ENCODE data around the gene ATP4A. TPM values are rescaled to one million over a fixed set of nuclear protein-coding genes. Genes with fewer than 3 reads are reported as not detected.

ATP4A gene
- total RNA-seq, 1 experiment from 2014 or later, result not detected

- Histone ChIP-seq H3K4me1 (replicated peaks) (no peaks in the 10 kb centered on the region), H3K27me3 (replicated peaks) (peaks cover 43% of the 10 kb centered on the region), H3K36me3 (no peaks in the 10 kb centered on the region), H3K27ac (no peak overlapping the region), H3K9me3 (replicated peaks) (no peaks in the 10 kb centered on the region), H3K4me3 (no peak overlapping the region)
- DNase-seq (ENCODE audit: low read depth in 1 of 2, low spot score in 2 of 2), result no peak
Measured at GRCh38 chr19:35534803-35535480, 28.5 kb downstream of the ATP4A start.

- H3K9me3 ChIP-seq (replicated peaks), result no peaks in the 10 kb centered on the region
- H3K27ac ChIP-seq, result no peak overlapping the region
- no peak overlapping the region for H3K4me3 ChIP-seq
- peaks cover 46% of the 10 kb centered on the region for H3K27me3 ChIP-seq (replicated peaks)
- H3K4me1 ChIP-seq (replicated peaks), result no peaks in the 10 kb centered on the region
- no peaks in the 10 kb centered on the region for H3K36me3 ChIP-seq
- DNase-seq (ENCODE audit: low read depth in 1 of 2, low spot score in 2 of 2), result no peak
Measured at GRCh38 chr19:35533822-35534392, 29.6 kb downstream of the ATP4A start.

- no peaks in the 10 kb centered on the region for H3K4me1 ChIP-seq (replicated peaks)
- no peak within 1 kb of the TSS for H3K4me3 ChIP-seq
- no peaks in the 10 kb centered on the region for H3K9me3 ChIP-seq (replicated peaks)
- H3K27me3 ChIP-seq (replicated peaks), result peaks cover 52% of the 10 kb centered on the region
- no peaks in the 10 kb centered on the region for H3K36me3 ChIP-seq
- no peak for DNase-seq (ENCODE audit: low read depth in 1 of 2, low spot score in 2 of 2)
- no peak within 1 kb of the TSS for H3K27ac ChIP-seq
Measured at GRCh38 chr19:35533201-35533821, 30.1 kb downstream of the ATP4A start, which contains the start of gene GAPDHS. GAPDHS (plus strand) TSS chr19:35533456; CDS start chr19:35533528, 72 bp downstream.

- H3K4me3 ChIP-seq, result no peak overlapping the region
- H3K27me3 ChIP-seq (replicated peaks), result peaks cover 56% of the 10 kb centered on the region
- H3K27ac ChIP-seq, result no peak overlapping the region
- H3K4me1 ChIP-seq (replicated peaks), result no peaks in the 10 kb centered on the region
- H3K36me3 ChIP-seq, result no peaks in the 10 kb centered on the region
- no peak for DNase-seq (ENCODE audit: low read depth in 1 of 2, low spot score in 2 of 2)
- H3K9me3 ChIP-seq (replicated peaks), result no peaks in the 10 kb centered on the region
Measured at GRCh38 chr19:35531291-35531690, 32.2 kb downstream of the ATP4A start.

GRCh38 chr19:35529241-35530218 is 33.9 kb downstream of the ATP4A start:
- H3K9me3 ChIP-seq (replicated peaks), result no peaks in the 10 kb centered on the region
- H3K27ac ChIP-seq, result no peak overlapping the region
- H3K27me3 ChIP-seq (replicated peaks), result peaks cover 57% of the 10 kb centered on the region
- H3K36me3 ChIP-seq, result no peaks in the 10 kb centered on the region
- DNase-seq (ENCODE audit: low read depth in 1 of 2, low spot score in 2 of 2), result no peak
- H3K4me3 ChIP-seq, result no peak overlapping the region
- H3K4me1 ChIP-seq (replicated peaks), result no peaks in the 10 kb centered on the region

- no peaks in the 10 kb centered on the region for H3K4me1 ChIP-seq (replicated peaks)
- no peaks in the 10 kb centered on the region for H3K36me3 ChIP-seq
- H3K27ac ChIP-seq, result no peak within 1 kb of the TSS
- no peaks in the 10 kb centered on the region for H3K9me3 ChIP-seq (replicated peaks)
- no peak within 1 kb of the TSS for H3K4me3 ChIP-seq
- DNase-seq (ENCODE audit: low read depth in 1 of 2, low spot score in 2 of 2), result no peak
- H3K27me3 ChIP-seq (replicated peaks), result peaks cover 46% of the 10 kb centered on the region
Measured at GRCh38 chr19:35528218-35529038, 35.0 kb downstream of the ATP4A start, which contains the start of gene SBSN. SBSN (minus strand) TSS chr19:35528311; CDS start chr19:35528281, 30 bp downstream.

GRCh38 chr19:35525873-35526272 is 37.6 kb downstream of the ATP4A start:
- Histone ChIP-seq H3K4me1 (replicated peaks) (no peaks in the 10 kb centered on the region), H3K27me3 (replicated peaks) (peaks cover 28% of the 10 kb centered on the region), H3K9me3 (replicated peaks) (no peaks in the 10 kb centered on the region), H3K36me3 (no peaks in the 10 kb centered on the region), H3K27ac (no peak overlapping the region), H3K4me3 (no peak overlapping the region)
- DNase-seq (ENCODE audit: low read depth in 1 of 2, low spot score in 2 of 2), result no peak

- DNase-seq (ENCODE audit: low read depth in 1 of 2, low spot score in 2 of 2), result no peak
Measured at GRCh38 chr19:35524181-35524837, 39.1 kb downstream of the ATP4A start.

GRCh38 chr19:35522745-35523327 is 40.6 kb downstream of the ATP4A start:
- no peaks in the 10 kb centered on the region for H3K36me3 ChIP-seq
- H3K27me3 ChIP-seq (replicated peaks), result peaks cover 5% of the 10 kb centered on the region; the same call in 1 of the 2 replicates
- no peak for DNase-seq (ENCODE audit: low read depth in 1 of 2, low spot score in 2 of 2)
- H3K4me3 ChIP-seq, result no peak overlapping the region
- no peak overlapping the region for H3K27ac ChIP-seq
- no peaks in the 10 kb centered on the region for H3K9me3 ChIP-seq (replicated peaks)
- peaks cover 17% of the 10 kb centered on the region for H3K4me1 ChIP-seq (replicated peaks)

More at GRCh38 chr19:35524181-35524837, 39.1 kb downstream of the ATP4A start:
- Histone ChIP-seq H3K4me1 (replicated peaks) (peaks cover 2% of the 10 kb centered on the region), H3K4me3 (no peak overlapping the region), H3K27me3 (replicated peaks) (peaks cover 18% of the 10 kb centered on the region; the same call in 1 of the 2 replicates), H3K36me3 (no peaks in the 10 kb centered on the region), H3K9me3 (replicated peaks) (no peaks in the 10 kb centered on the region), H3K27ac (no peak overlapping the region)

GRCh38 chr19:35521124-35521743 is 42.2 kb downstream of the ATP4A start:
- no peaks in the 10 kb centered on the region for H3K36me3 ChIP-seq
- H3K4me3 ChIP-seq, result no peak overlapping the region
- H3K4me1 ChIP-seq (replicated peaks), result peaks cover 18% of the 10 kb centered on the region
- H3K27ac ChIP-seq, result no peak overlapping the region
- no peaks in the 10 kb centered on the region for H3K9me3 ChIP-seq (replicated peaks)
- peaks cover 5% of the 10 kb centered on the region; the same call in 1 of the 2 replicates for H3K27me3 ChIP-seq (replicated peaks)
- DNase-seq (ENCODE audit: low read depth in 1 of 2, low spot score in 2 of 2), result no peak

- Histone ChIP-seq H3K4me3 (no peak overlapping the region), H3K27ac (no peak overlapping the region), H3K9me3 (replicated peaks) (no peaks in the 10 kb centered on the region), H3K36me3 (no peaks in the 10 kb centered on the region), H3K4me1 (replicated peaks) (peaks cover 18% of the 10 kb centered on the region), H3K27me3 (replicated peaks) (no peaks in the 10 kb centered on the region; the same call in 1 of the 2 replicates)
- DNase-seq (ENCODE audit: low read depth in 1 of 2, low spot score in 2 of 2), result peak in 1 of 2 experiments; percentile 18
Measured at GRCh38 chr19:35519291-35519690, 44.2 kb downstream of the ATP4A start.

All from SJSA1 (cell line).